ENCODE results near the gene ALG14. TPM values are rescaled to one million over a fixed set of nuclear protein-coding genes. Genes with fewer than 3 reads are reported as not detected.

The ALG14 gene
- 4.0 to 8.4 TPM (median 7.3 TPM) in 5 replicates for total RNA-seq (2022; extraction: Qiagen RNA extraction)

GRCh38 chr1:95072532-95073419, at the start of gene ALG14:
ALG14 (minus strand) TSS chr1:95072951; CDS start chr1:95072898, 53 bp downstream.

GRCh38 chr1:95117207-95118066, 44.7 kb upstream of the ALG14 start, which contains the start of gene TLCD4:
TLCD4 (plus strand) TSS chr1:95117355; CDS start chr1:95143902, 26,547 bp downstream.

GRCh38 chr1:94926915-94927404, 145.8 kb downstream of the ALG14 start, which contains the start of gene CNN3:
CNN3 (minus strand) TSS chr1:94927110; CDS start chr1:94926894, 216 bp downstream.

Other genes starting within 250 kb of the ALG14 start
- 48.0 to 59.9 TPM (median 53.0 TPM) in 5 replicates for gene CNN3, start 145.8 kb downstream of the ALG14 start, total RNA-seq (2022; extraction: Qiagen RNA extraction)
- 7.2 to 13.5 TPM (median 10.6 TPM) in 5 replicates for gene TLCD4, start 44.4 kb upstream of the ALG14 start, total RNA-seq (2022; extraction: Qiagen RNA extraction)
- 9.4 to 11.7 TPM (median 10.8 TPM) in 5 replicates for gene RWDD3, start 161.3 kb upstream of the ALG14 start, total RNA-seq (2022; extraction: Qiagen RNA extraction)

Measured in A549 treated with CORT108297 at 1 μM for 4 hours (cell line).